Keratinocyte (primary cell): Measurements from ENCODE around the gene COX8A.

ENCODE experiments used
- CTCF ChIP-seq, 3 experiments: IDR thresholded peaks in 1 of 3; conservative IDR thresholded peaks in 1 of 3; optimal IDR thresholded peaks in 1 of 3; 2 replicates in 2 of 3; 3 replicates in 1 of 3; pipeline versions ENCODE3 to v1.5.1; 2011; ENCODE audit warnings: low read length in 3 of 3, mild to moderate bottlenecking in 3 of 3, moderate library complexity in 2 of 3, control low read depth in 1 of 3, inconsistent platforms in 1 of 3; ENCODE audit not compliant: insufficient read depth in 2 of 3; ENCODE audit errors: extremely low read depth in 1 of 3
- EZH2 ChIP-seq: IDR thresholded peaks from one replicate; pipeline ENCODE4 v1.6.1; 2012; ENCODE audit warnings: inconsistent platforms, mild to moderate bottlenecking, low read length, moderate library complexity

- TF ChIP-seq CTCF (optimal IDR thresholded peaks at IDR 0.05 in 1 of 3, IDR thresholded peaks at IDR 0.05 in 1 of 3, conservative IDR thresholded peaks at IDR 0.05 in 1 of 3; ENCODE audit: extremely low read depth in 1 of 3, insufficient read depth in 2 of 3, low read length in 3 of 3) = no peak
- no peak for TF ChIP-seq EZH2
Measured at GRCh38 chr11:64007160-64007628, 32.8 kb downstream of the COX8A start.
